A204.1 (cell line): ENCODE data around the gene GRM5.
"Not testable (repeated sequence)": the region's sequence is repeated elsewhere in the genome, so short reads cannot be mapped to it uniquely, and the experiment has no call there.

Experiments
- FAIRE-seq: peaks from 2 replicates; lab custom pipeline; 2012; peaks lifted over from hg19 to GRCh38; lab: Jason Lieb, UNC

Gene GRM5

GRCh38 chr11:89065651-89066201 is at the start of gene GRM5:
Gene GRM5, minus strand, starts transcription at chr11:89065982. Its CDS starts 18,110 bp downstream, at chr11:89047872.
- not testable (repeated sequence) for FAIRE-seq

DNA sequence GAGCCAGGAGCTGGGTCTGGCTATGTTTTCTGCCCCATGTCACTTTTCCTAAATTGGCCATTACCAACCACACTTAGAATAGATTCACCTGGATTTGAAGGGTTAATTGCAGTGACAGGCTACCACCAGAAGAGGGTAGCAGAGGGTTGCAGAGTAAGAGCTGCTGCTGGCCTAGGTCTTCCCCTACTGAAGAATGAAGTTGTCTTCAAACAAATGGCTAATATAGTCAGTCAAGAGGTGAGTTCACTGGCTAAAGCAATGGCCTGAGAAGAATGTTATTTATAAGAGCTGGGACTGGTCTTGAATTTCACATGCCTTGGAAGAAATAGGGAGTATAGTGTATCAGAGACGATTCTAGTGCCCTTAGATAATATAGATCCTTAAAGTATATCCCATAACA is 32.2 kb upstream of the GRM5 start:
- FAIRE-seq = peak; percentile 55

- not testable (repeated sequence) for FAIRE-seq
These were observed 28.0 kb upstream of the GRM5 start for GRCh38 chr11:89093806-89094205.

DNA sequence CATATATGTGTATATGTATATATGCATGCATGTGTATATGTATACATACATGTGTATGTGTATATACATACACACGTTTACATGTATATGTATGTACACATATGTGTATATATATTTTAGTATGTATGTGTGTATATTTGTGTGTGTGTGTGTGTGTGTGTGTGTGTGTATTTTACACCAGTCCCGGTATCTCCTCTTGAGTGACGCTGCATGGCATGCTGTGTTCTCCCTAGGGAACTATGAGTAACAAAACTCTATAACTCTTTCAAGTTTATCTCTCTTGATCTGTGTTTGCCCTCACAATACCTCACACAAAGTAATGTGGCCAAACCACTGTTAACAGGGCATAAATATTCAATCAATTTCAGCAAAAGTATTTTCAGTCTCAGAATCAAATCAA is 19.2 kb upstream of the GRM5 start:
- FAIRE-seq = not testable (repeated sequence)

- not testable (repeated sequence) for FAIRE-seq
These were observed 5.1 kb upstream of the GRM5 start for GRCh38 chr11:89070911-89071310.

DNA sequence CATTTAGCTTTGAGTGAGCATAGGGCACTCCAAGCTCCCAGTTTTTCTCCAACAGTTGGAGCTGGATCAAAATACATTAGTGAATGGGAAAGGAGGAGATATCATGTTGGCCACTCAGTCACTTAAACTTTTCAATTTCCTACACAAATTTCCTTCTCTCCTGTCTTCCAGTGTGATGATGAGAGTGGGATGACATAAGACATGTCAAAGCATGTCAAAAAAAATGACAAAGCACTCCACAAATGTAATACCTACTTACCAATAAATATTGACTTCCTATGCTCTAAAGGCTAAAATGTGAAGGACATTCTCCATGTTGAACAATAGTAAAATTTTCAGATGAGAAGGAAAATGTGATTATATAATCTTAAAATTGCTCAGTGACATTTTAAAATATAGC is 1.5 kb upstream of the GRM5 start:
- FAIRE-seq = no peak

DNA sequence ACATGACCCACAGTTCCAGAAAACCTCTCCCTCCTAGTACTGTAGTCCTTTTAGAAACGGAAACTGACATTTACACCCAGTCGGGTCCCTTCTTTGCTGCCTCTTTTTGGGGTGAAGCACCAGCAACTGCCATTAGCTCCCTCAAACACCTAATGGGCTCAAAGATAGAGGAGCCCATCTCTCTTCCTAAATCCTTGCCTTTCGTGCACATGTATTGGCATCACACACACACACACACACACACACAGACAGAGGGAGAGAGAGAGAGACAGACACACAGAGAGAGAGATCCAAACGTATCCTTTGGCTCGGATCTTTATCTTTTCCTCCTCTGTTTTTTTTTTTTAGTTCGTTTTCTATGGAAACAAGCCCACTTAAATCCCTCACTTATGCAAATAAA is 716 bp downstream of the GRM5 start:
- FAIRE-seq = no peak

- not testable (repeated sequence) for FAIRE-seq
These were observed 2.3 kb downstream of the GRM5 start for GRCh38 chr11:89063481-89063951.

DNA sequence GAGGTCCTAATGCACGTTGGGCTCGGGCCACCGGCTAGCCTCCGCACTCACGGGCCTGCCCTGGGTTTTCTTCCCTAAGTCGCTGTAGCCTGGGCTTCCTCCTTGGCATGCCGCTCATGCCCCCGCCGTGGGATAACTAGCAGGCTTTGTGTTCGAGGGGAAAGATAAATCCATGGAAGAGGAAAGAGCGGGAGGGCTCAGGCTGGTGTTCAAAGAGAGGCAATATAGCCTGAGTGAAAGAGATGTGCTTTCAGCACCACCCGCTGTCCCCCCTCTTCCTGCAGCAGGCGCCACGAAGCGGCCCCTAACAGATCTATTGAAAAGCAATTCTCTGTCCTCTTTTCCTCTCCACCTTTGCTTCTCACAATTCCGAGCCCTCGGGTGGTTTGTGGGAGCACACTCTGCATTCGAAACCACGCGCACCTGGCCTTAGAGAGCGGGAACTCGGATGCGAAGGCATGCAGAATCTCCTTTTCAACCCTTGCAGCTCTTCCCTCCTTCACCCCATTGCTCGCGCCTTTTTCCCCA is 2.9 kb downstream of the GRM5 start:
- not testable (repeated sequence) for FAIRE-seq

GRCh38 chr11:89061839-89062238 is 3.9 kb downstream of the GRM5 start:
- not testable (repeated sequence) for FAIRE-seq

GRCh38 chr11:89057406-89057805 is 8.4 kb downstream of the GRM5 start:
- FAIRE-seq = not testable (repeated sequence)

GRCh38 chr11:89052220-89052619 is 13.6 kb downstream of the GRM5 start:
- no peak for FAIRE-seq

- FAIRE-seq = not testable (repeated sequence)
These were observed 18.6 kb downstream of the GRM5 start for GRCh38 chr11:89047159-89047558.

DNA sequence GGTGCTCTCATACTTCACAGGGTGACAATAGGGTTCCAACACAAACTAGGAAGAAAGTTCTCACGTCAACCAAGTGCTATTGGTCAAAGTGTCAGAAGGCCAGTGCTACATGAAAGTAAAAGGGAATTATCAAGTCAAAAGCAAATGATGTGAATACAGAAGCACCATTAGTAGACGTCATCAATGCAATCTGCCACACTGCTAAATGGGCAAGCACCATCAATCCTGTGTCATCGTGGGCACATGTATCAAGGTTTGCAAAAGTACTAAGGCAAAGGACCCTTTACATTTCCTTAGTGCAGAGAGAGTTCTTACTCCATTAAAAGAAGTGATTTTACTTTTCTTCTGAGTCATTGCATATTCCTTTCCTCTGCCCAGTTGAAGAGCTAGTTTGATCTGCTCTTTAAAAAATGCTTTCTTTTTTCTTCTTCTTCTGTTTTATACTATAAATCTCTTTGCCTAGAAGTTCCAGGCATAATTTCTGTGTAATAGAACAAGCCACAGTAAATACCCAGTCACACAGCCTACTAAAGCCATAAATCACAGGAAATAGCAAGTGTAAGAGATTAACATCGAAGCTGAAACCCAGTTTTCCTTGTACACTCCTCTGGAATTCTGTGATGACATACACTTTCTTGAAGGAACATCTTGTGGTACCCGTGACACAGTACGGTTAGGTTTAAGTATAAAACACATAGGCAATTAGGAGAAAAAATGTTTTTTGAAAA is 21.8 kb downstream of the GRM5 start:
- FAIRE-seq = not testable (repeated sequence)

- FAIRE-seq = not testable (repeated sequence)
These were observed 36.1 kb downstream of the GRM5 start for GRCh38 chr11:89029671-89030070.

DNA sequence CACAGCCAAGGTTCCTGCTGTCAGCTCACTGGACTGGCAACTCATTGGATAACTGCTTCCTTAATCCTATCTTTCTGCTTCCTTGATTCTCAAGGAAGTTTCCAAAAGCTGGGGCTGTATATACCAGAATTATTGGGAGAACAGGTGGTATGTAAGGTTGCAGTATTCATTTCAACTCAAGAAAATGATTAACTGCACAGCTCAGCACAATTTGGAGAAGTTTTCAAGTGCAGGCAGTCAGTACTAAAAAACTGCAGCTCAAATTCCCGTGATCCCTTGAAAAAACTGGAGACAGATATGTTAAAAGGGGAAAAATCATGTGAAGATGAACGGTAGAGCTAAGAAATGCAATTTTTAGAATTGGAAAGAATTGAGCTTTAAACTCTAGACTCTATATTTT is 44.4 kb downstream of the GRM5 start:
- FAIRE-seq = no peak

GRCh38 chr11:89019827-89020547 is 45.8 kb downstream of the GRM5 start:
- FAIRE-seq = not testable (repeated sequence)

DNA sequence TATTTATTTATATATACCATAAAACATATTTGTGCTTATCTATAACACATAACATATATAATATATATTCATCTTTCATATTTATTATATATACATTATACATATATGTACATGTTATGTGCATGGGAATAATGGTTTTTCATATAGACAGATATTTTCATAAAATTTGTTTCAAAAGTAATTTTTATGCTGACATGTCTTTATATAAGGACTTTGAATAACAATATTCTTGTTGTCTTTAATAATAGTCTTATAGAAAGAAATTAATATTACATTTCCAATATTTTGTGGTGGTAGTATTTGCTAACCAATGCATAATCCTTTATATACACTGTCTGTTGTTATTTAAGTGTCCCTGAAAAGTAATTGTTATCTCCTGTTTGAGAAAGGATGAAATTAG is 49.6 kb downstream of the GRM5 start:
- peak; percentile 96 for FAIRE-seq

- no peak for FAIRE-seq
These were observed 50.2 kb downstream of the GRM5 start for GRCh38 chr11:89015614-89016013.

GRCh38 chr11:89000852-89001251 is 64.9 kb downstream of the GRM5 start:
- not testable (repeated sequence) for FAIRE-seq

GRCh38 chr11:88979641-88980040 is 86.1 kb downstream of the GRM5 start:
- no peak for FAIRE-seq

- not testable (repeated sequence) for FAIRE-seq
These were observed 86.8 kb downstream of the GRM5 start for GRCh38 chr11:88978992-88979391.

- FAIRE-seq = not testable (repeated sequence)
These were observed 90.3 kb downstream of the GRM5 start for GRCh38 chr11:88975441-88975840.
